Femur (tissue), 1 donor: ENCODE measurements around the gene VSIG4.
"Not testable (repeated sequence)": the region's sequence is repeated elsewhere in the genome, so short reads cannot be mapped to it uniquely, and the experiment has no call there.

Source experiments
- DNase-seq: peaks from one replicate; pipeline ENCODE4 v3.0.0-alpha.2; 2017

VSIG4 gene

DNA sequence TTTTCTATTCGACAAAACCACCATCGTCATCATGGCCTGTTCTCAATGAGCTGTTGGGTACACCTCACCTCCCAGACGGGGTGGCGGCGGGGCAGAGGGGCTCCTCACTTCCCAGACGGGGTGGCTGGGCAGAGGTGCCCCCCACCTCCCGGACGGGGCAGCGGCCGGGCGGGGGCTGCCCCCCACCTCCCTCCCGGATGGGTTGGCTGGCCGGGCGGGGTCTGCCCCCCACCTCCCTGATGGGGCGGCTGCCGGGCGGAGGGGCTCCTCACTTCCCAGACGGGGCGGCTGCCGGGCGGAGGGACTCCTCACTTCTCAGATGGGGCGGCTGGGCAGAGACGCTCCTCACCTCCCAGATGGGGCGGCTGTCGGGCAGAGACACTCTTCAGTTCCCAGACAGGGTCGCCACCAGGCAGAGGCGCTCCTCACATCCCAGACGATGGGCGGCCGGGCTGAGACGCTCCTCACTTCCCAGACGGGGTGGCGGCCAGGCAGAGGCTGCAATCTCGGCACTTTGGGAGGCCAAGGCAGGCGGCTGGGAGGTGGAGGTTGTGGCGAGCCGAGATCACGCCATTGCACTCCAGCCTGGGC lies 64.6 kb downstream of the VSIG4 start:
- not testable (repeated sequence) for DNase-seq
